GM10248 (cell line): ENCODE measurements around the gene MYORG.

Experiments
- CTCF ChIA-PET: fragments of 300-600 bp; sonication (Branson Sonifier 250); formaldehyde crosslinking; extraction: SDS; loops from one replicate; lab custom pipeline; 2021; ENCODE audit warnings: antibody characterized with exemption; lab: Yijun Ruan, JAX
- POLR2A ChIA-PET: fragments of 350-650 bp; sonication (Branson Sonifier 250); formaldehyde crosslinking; extraction: SDS; loops from one replicate; lab custom pipeline; 2020; ENCODE audit warnings: antibody characterized with exemption; lab: Yijun Ruan, JAX
- DNase-seq: peaks from one replicate; pipeline ENCODE4 v3.0.0; 2012; ENCODE audit errors: extremely low spot score
- TF ChIP-seq, protein P1 (sequence below): IDR thresholded peaks from 2 replicates; pipeline ENCODE4 v1.5.1; 2012; ENCODE audit warnings: mild to moderate bottlenecking, low read depth; ENCODE audit errors: extremely low read depth, missing control alignments, control extremely low read depth

MYORG gene

DNA sequence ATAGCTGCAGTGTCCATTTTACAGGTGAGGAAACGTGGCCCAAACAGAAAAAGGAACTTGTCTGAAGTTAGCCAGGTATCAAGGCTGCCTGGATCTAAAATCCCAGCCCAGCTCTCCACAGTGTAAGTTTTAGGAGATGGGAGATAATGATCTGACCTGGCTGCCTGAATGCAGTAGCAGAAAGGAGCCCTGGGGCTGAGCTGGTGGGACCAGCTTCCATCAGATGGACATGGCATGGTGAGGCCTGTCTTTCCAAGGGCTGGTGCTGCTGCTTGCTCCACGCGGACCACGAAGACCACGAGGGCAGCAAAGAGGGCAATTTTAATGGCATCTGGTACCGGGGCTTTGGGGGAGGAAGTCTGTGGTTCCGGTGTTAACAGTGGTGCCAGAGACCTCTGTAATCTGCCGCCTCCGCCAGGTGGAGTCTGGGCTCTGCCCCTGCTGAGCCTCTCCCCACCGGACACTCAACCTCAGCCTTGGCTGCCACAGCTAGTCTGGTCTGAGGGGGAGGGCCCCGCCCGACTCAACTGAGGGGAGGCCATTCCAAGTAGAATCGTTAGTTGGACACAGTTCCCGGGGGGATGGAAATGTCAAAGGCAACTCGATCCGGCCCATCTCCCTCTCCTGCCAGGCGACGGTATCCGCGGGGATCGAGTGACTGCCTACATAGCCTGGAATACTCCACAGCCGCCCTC lies 650 bp downstream of the MYORG start:
- ChIA-PET CTCF (interaction anchor here (1.0 to 9.0 kb wide), 10 partner anchors 9 to 303 kb away, joined by 3 to 162 read pairs (median 3); no protein-coding TSS in a partner anchor), POLR2A (interaction anchor here (2.0 kb wide), 1 partner anchor 41 kb away, joined by 9 read pairs; no protein-coding TSS in a partner anchor)
- peak; percentile 59 for DNase-seq
- TF ChIP-seq, protein P1, sequence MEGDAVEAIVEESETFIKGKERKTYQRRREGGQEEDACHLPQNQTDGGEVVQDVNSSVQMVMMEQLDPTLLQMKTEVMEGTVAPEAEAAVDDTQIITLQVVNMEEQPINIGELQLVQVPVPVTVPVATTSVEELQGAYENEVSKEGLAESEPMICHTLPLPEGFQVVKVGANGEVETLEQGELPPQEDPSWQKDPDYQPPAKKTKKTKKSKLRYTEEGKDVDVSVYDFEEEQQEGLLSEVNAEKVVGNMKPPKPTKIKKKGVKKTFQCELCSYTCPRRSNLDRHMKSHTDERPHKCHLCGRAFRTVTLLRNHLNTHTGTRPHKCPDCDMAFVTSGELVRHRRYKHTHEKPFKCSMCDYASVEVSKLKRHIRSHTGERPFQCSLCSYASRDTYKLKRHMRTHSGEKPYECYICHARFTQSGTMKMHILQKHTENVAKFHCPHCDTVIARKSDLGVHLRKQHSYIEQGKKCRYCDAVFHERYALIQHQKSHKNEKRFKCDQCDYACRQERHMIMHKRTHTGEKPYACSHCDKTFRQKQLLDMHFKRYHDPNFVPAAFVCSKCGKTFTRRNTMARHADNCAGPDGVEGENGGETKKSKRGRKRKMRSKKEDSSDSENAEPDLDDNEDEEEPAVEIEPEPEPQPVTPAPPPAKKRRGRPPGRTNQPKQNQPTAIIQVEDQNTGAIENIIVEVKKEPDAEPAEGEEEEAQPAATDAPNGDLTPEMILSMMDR = no peak

DNA sequence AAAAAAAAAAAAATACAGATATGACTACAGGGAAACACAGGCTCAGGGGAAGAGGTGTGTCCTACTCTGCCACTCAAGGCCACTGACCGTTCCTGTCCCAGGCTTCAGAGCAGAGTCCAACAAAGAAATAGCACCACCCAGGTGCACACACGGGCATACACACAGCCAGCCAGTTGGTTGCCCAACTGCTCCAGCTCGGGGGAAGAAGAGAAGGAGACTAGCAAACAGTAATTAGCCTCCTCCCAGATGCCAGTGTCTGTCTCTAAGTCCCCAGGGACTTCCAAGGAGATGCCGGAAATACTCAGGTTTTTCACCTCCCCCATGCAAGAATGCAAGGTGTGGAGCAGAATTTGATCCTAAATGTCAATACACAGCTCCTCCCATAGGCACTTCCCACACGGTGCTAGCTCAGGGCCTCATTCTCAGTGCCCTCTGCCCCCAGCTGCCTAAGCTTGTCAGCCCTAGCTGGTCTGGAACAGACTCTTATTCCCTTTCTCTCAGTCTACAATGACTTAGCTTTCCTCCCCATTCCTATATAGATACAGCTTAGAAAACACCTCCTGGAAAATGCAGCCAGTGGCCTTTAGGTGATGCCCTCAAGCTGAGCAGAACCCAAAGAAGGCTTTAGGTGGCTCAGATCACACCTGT lies 1.7 kb downstream of the MYORG start:
- POLR2A ChIA-PET = no interaction called here
- no peak for DNase-seq
- CTCF ChIA-PET = interaction anchor here (1.0 to 9.0 kb wide), 5 partner anchors 8 to 302 kb away, joined by 3 to 162 read pairs (median 3); no protein-coding TSS in a partner anchor
- TF ChIP-seq, protein P1 = no peak

DNA sequence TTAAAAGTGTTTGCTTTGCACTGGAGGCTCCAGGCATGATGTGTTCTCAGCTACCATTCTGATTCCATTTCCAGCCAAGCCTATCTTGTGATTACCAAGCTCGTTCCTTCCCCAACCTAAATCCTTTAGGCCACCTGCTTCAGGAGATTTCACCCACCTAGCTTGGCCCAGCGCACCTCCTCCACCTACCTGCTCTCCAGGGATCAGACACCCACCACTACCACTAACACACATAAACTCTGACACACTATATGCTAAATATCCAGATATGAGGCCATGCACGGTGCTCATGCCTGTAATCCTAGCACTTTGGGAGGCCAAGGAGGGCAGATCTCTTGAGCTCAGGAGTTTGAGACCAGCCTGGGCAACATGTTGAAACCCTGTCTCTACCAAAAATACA lies 2.4 kb downstream of the MYORG start:
- ChIA-PET CTCF (interaction anchor here (1.7 to 9.0 kb wide), 2 partner anchors 30 to 40 kb away, joined by 5 to 162 read pairs; no protein-coding TSS in a partner anchor), POLR2A (interaction anchor here (0.8 kb wide), 1 partner anchor 42 kb away, joined by 3 read pairs; no protein-coding TSS in a partner anchor)
- DNase-seq = no peak
- TF ChIP-seq, protein P1 = no peak

DNA sequence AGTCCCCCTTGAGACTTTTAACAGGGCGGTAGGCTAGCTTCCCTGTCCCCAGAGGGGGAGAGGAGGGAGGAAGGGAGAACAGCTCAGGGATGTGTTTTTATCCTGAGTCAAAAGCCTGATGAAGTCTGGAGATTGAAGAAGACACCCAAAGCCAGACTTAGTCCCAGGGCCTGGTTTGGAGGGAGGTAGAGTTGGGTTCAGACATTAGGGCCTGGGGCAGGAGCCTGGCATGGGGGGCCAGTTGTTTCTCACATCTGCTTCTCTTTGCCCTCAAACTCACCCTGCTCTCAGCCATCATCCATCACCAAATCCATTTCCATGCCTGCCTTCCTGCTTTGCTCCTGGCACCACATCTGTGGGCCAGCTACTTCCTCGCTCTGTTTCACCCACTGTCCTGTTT lies 2.9 kb downstream of the MYORG start:
- DNase-seq = no peak
- TF ChIP-seq, protein P1 = no peak
- ChIA-PET CTCF (interaction anchor here (1.7 to 9.0 kb wide), 2 partner anchors 30 to 40 kb away, joined by 5 to 162 read pairs; no protein-coding TSS in a partner anchor), POLR2A (interaction anchor here (0.8 kb wide), 1 partner anchor 42 kb away, joined by 3 read pairs; no protein-coding TSS in a partner anchor)

DNA sequence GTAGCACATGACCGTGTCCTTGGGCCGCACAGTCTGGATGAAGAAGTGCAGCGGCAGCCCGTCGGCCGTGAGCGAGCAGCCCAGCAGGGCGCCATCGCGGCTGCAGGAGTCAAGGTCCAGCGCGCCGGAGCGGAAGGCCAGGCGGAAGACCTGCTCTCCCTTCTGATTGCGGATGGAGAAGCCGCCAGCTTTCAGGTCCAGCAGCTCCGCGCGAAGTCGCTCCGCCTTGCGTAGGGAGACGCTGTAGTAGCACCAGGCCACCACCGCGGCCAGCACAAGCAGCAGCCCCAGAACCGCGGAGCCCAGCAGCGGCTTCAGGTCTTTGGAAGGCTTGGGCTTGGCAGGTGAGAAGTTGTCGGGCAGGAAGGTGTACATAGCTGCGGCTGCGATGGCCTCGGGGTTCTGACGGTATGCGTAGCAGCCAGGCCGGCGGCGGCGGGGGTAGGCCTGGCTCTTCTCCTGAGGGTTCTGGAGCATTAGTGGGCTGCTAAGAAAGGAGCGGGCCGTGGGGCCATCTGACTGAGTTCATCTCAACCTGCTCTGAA lies 4.2 kb downstream of the MYORG start:
- TF ChIP-seq, protein P1 = no peak
- no peak for DNase-seq
- POLR2A ChIA-PET = interaction anchor here (0.5 kb wide), 1 partner anchor 25 kb away, joined by 3 read pairs; no protein-coding TSS in a partner anchor
- CTCF ChIA-PET = interaction anchor here (1.7 to 9.0 kb wide), 2 partner anchors 31 to 39 kb away, joined by 5 to 162 read pairs; no protein-coding TSS in a partner anchor
